Endodermal cell (in vitro differentiated cells): ENCODE measurements around the gene PMEPA1. TPM values are rescaled to one million over a fixed set of nuclear protein-coding genes. Genes with fewer than 3 reads are reported as not detected.

Experiments used
- DNase-seq: peaks from one replicate; pipeline ENCODE4 v3.0.0-alpha.2; 2017
- H3K27ac ChIP-seq: 2 replicates; pipeline ENCODE4 v1.5.1; 2013; ENCODE audit warnings: mild to moderate bottlenecking, low read depth, low read length, moderate library complexity
- H3K27me3 ChIP-seq: 2 replicates; pipeline ENCODE4 v1.6.1; 2013; ENCODE audit warnings: mild to moderate bottlenecking, low read length, moderate library complexity; ENCODE audit not compliant: insufficient read depth, control insufficient read depth, poor library complexity, severe bottlenecking
- H3K36me3 ChIP-seq: 2 replicates; pipeline ENCODE4 v1.7.0; 2013; ENCODE audit warnings: mild to moderate bottlenecking, low read length, moderate library complexity; ENCODE audit not compliant: control insufficient read depth, insufficient read depth
- H3K4me1 ChIP-seq: one replicate; pipeline ENCODE4 v1.7.0; 2013; ENCODE audit warnings: low read length; ENCODE audit not compliant: control insufficient read depth, insufficient read depth
- H3K4me3 ChIP-seq: 2 replicates; pipeline ENCODE4 v1.5.1; 2013; ENCODE audit warnings: mild to moderate bottlenecking, low read length, moderate library complexity
- H3K9ac ChIP-seq: 2 replicates; pipeline ENCODE4 v1.6.1; 2013; ENCODE audit warnings: mild to moderate bottlenecking, low read length, moderate library complexity; ENCODE audit not compliant: poor library complexity, severe bottlenecking; ENCODE audit errors: extremely low read depth
- H3K9me3 ChIP-seq: 2 replicates; pipeline ENCODE4 v1.6.1; 2013; ENCODE audit warnings: mild to moderate bottlenecking, low read length, moderate library complexity; ENCODE audit not compliant: control insufficient read depth
- H3K27ac Mint-ChIP-seq: 2 replicates; pipeline ENCODE4 v1.8.0; 2020; ENCODE audit warnings: mixed read lengths
- H3K27me3 Mint-ChIP-seq: 2 replicates; pipeline ENCODE4 v1.8.0; 2021; ENCODE audit warnings: mild to moderate bottlenecking, mixed read lengths; ENCODE audit not compliant: insufficient read depth
- H3K36me3 Mint-ChIP-seq: 2 replicates; pipeline ENCODE4 v1.8.0; 2020; ENCODE audit warnings: low read depth, mixed read lengths
- H3K4me1 Mint-ChIP-seq: 2 replicates; pipeline ENCODE4 v1.8.0; 2020; ENCODE audit warnings: mixed read lengths
- H3K4me3 Mint-ChIP-seq: 2 replicates; pipeline ENCODE4 v1.8.0; 2020; ENCODE audit warnings: mild to moderate bottlenecking, moderate library complexity, mixed read lengths
- H3K9me3 Mint-ChIP-seq: 2 replicates; pipeline ENCODE4 v1.8.0; 2020; ENCODE audit warnings: mild to moderate bottlenecking, mixed read lengths
- CTCF ChIP-seq: fragments of 200-600 bp; sonication (generic); conservative IDR thresholded peaks from 2 replicates; pipeline ENCODE4 v1.5.0; 2021; ENCODE audit warnings: antibody characterized with exemption, mild to moderate bottlenecking
- WGBS, 2 experiments: methylation state at CpG; one replicate each; pipeline versions ENCODE4 v1.1.5 to v1.1.7; 2013; ENCODE audit warnings: missing lambda C conversion rate in 2 of 2, mixed read lengths in 1 of 2; ENCODE audit not compliant: insufficient coverage in 1 of 2, insufficient read length in 1 of 2; 5-methylcytosine and 5-hydroxymethylcytosine counted together
- total RNA-seq, 2 donors: library from RNA; stranded (reverse); fragmentation: NEBNext Ultra II Directional in 1 of 2; extraction: Animal tissue kit (Norgen Biotek cat#: 25700) in 1 of 2; gene quantifications; 2 replicates in 1 of 2; 3 replicates in 1 of 2; pipeline ENCODE4 v1.2.1, GENCODE V29; 2021

PMEPA1 gene
- total RNA-seq, 2 donors from 2014 or later = 18.8 to 37.4 TPM

- Histone ChIP-seq H3K4me3 (no peak overlapping the region), H3K9ac (no peak overlapping the region), H3K36me3 (no peaks in the 10 kb centered on the region), H3K27ac (no peak overlapping the region), H3K27me3 (no peaks in the 10 kb centered on the region), H3K4me1 (peaks cover 16% of the 10 kb centered on the region), H3K9me3 (no peaks in the 10 kb centered on the region)
- H3K4me1 Mint-ChIP-seq = peaks cover 33% of the 10 kb centered on the region
- 93 to 99% methylated on average over 15 to 23 of the region's 23 CpGs for WGBS, 2 experiments
- H3K36me3 Mint-ChIP-seq = no peaks in the 10 kb centered on the region
- peak overlapping the region; percentile 44 for H3K27ac Mint-ChIP-seq
- no peaks in the 10 kb centered on the region for H3K9me3 Mint-ChIP-seq
- DNase-seq = no peak
- no peaks in the 10 kb centered on the region for H3K27me3 Mint-ChIP-seq
- TF ChIP-seq CTCF = no peak
- no peak overlapping the region for H3K4me3 Mint-ChIP-seq
Measured at GRCh38 chr20:57714409-57715267, 4.8 kb upstream of the PMEPA1 start.

GRCh38 chr20:57713951-57714350 lies 4.1 kb upstream of the PMEPA1 start:
- Mint-ChIP-seq H3K4me3 (no peak overlapping the region), H3K27ac (no peak overlapping the region), H3K4me1 (peaks cover 33% of the 10 kb centered on the region), H3K9me3 (no peaks in the 10 kb centered on the region), H3K27me3 (no peaks in the 10 kb centered on the region), H3K36me3 (no peaks in the 10 kb centered on the region)
- Histone ChIP-seq H3K4me1 (peaks cover 16% of the 10 kb centered on the region), H3K36me3 (no peaks in the 10 kb centered on the region), H3K27me3 (no peaks in the 10 kb centered on the region), H3K27ac (no peak overlapping the region), H3K9me3 (no peaks in the 10 kb centered on the region), H3K4me3 (no peak overlapping the region), H3K9ac (no peak overlapping the region)
- DNase-seq = no peak
- 91 to 94% methylated on average over 6 to 8 of the region's 8 CpGs for WGBS, 2 experiments
- TF ChIP-seq CTCF = no peak

DNA sequence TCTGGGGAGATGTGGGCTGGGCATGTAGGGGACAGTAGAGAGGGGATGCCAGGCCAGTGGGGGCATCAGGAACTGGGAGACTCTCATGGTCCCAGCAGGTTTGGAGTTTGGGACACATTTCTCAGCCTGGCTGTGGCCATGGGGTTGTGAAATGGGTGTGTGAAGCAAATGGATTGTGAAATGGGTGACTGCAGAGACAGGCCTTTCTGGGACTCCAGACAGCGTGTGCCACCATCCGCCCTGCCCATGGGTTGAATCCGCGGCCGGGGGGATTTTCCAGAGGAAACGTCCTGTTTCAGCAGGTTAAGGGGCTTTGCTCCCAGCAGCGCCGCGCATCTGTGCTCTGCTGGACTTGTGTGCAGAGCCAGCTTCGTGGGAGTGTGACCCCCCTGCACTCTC lies 3.7 kb upstream of the PMEPA1 start:
- 95 to 98% methylated on average over 7 to 10 of the region's 10 CpGs for WGBS, 2 experiments
- peak overlapping the region; percentile 84 for H3K27ac Mint-ChIP-seq
- no peaks in the 10 kb centered on the region for H3K36me3 ChIP-seq

More for the DNA sequence above, 3.7 kb upstream of the PMEPA1 start:
- no peak for DNase-seq
- Histone ChIP-seq H3K9ac (no peak overlapping the region), H3K27me3 (no peaks in the 10 kb centered on the region), H3K4me3 (no peak overlapping the region), H3K9me3 (no peaks in the 10 kb centered on the region), H3K27ac (no peak overlapping the region), H3K4me1 (peaks cover 16% of the 10 kb centered on the region)
- H3K4me3 Mint-ChIP-seq = no peak overlapping the region
- no peaks in the 10 kb centered on the region for H3K27me3 Mint-ChIP-seq
- no peaks in the 10 kb centered on the region for H3K9me3 Mint-ChIP-seq
- H3K36me3 Mint-ChIP-seq = no peaks in the 10 kb centered on the region
- TF ChIP-seq CTCF = no peak
- peaks cover 33% of the 10 kb centered on the region for H3K4me1 Mint-ChIP-seq
